Sigmoid colon (tissue), 4 donors: ENCODE results near the gene MARCHF11.

Experiments
- EP300 ChIP-seq, 4 donors: sonication (generic); formaldehyde crosslinking; IDR thresholded peaks; one replicate each; pipeline ENCODE4 v1.6.1; 2017; ENCODE audit warnings: antibody characterized with exemption in 4 of 4
- POLR2A ChIP-seq, 2 donors: fragments of 450-650 bp; IDR thresholded peaks; one replicate each; pipeline ENCODE4 v1.6.1; 2016; ENCODE audit warnings: antibody characterized with exemption in 2 of 2, mild to moderate bottlenecking in 2 of 2, moderate library complexity in 2 of 2
- TF ChIP-seq, protein P1 (sequence below), 4 experiments: fragments of 450-650 bp in 3 of 4; fragments of 200-600 bp in 1 of 4; IDR thresholded peaks; one replicate each; pipeline ENCODE4 v1.5.1; 2016 to 2019; ENCODE audit warnings: antibody characterized with exemption in 4 of 4, mild to moderate bottlenecking in 3 of 4, moderate library complexity in 2 of 4

GRCh38 chr5:16108418-16108817 lies 71.2 kb downstream of the MARCHF11 start:
- TF ChIP-seq, protein P1, sequence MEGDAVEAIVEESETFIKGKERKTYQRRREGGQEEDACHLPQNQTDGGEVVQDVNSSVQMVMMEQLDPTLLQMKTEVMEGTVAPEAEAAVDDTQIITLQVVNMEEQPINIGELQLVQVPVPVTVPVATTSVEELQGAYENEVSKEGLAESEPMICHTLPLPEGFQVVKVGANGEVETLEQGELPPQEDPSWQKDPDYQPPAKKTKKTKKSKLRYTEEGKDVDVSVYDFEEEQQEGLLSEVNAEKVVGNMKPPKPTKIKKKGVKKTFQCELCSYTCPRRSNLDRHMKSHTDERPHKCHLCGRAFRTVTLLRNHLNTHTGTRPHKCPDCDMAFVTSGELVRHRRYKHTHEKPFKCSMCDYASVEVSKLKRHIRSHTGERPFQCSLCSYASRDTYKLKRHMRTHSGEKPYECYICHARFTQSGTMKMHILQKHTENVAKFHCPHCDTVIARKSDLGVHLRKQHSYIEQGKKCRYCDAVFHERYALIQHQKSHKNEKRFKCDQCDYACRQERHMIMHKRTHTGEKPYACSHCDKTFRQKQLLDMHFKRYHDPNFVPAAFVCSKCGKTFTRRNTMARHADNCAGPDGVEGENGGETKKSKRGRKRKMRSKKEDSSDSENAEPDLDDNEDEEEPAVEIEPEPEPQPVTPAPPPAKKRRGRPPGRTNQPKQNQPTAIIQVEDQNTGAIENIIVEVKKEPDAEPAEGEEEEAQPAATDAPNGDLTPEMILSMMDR (IDR thresholded peaks at IDR 0.05), result no peak
- no peak for TF ChIP-seq POLR2A (IDR thresholded peaks at IDR 0.05)
- TF ChIP-seq EP300 (IDR thresholded peaks at IDR 0.05), result no peak
